NCI-H2107 treated with DMSO at 0.1 percent for 48 hours (cell line): ENCODE data around the gene CD27.
A peak's percentile ranks its signal among the peaks of the same experiment; 100 is the strongest.
"Not testable (repeated sequence)": the region's sequence is repeated elsewhere in the genome, so short reads cannot be mapped to it uniquely, and the experiment has no call there.

Source experiments
- DNase-seq: peaks from one replicate; lab custom pipeline; 2025; ENCODE audit not compliant: unreplicated experiment; lab: John Stamatoyannopoulos, UW

CD27 gene

GRCh38 chr12:6461401-6462233 is 16.9 kb downstream of the CD27 start:
- DNase-seq = no peak

GRCh38 chr12:6462234-6462995 is 17.7 kb downstream of the CD27 start:
- no peak for DNase-seq

- no peak for DNase-seq
These were observed 18.5 kb downstream of the CD27 start for GRCh38 chr12:6463216-6463615.

- DNase-seq = no peak
These were observed 19.1 kb downstream of the CD27 start for GRCh38 chr12:6463858-6464257.

- DNase-seq = no peak
These were observed 19.8 kb downstream of the CD27 start for GRCh38 chr12:6464531-6464930.

GRCh38 chr12:6465467-6466183 is 20.9 kb downstream of the CD27 start:
- DNase-seq = peak; percentile 77

- no peak for DNase-seq
These were observed 21.4 kb downstream of the CD27 start for GRCh38 chr12:6466184-6466573.

- DNase-seq = not testable (repeated sequence)
These were observed 22.0 kb downstream of the CD27 start for GRCh38 chr12:6466751-6467150.

- DNase-seq = not testable (repeated sequence)
These were observed 23.0 kb downstream of the CD27 start for GRCh38 chr12:6467571-6468282.

- DNase-seq = no peak
These were observed 23.5 kb downstream of the CD27 start for GRCh38 chr12:6468283-6468575.

GRCh38 chr12:6469092-6469491 is 24.3 kb downstream of the CD27 start:
- no peak for DNase-seq

GRCh38 chr12:6469609-6470374 is 25.0 kb downstream of the CD27 start:
- no peak for DNase-seq

GRCh38 chr12:6470375-6471163 is 25.8 kb downstream of the CD27 start, which contains the start of gene VAMP1:
TSS of gene VAMP1 (minus strand) at chr12:6470677. CDS start at chr12:6470531, 146 bp downstream.
- DNase-seq = peak; percentile 99

GRCh38 chr12:6471989-6472360 is 27.2 kb downstream of the CD27 start:
- DNase-seq = no peak

GRCh38 chr12:6472491-6472890 is 27.7 kb downstream of the CD27 start:
- no peak for DNase-seq

- DNase-seq = not testable (repeated sequence)
These were observed 30.6 kb downstream of the CD27 start for GRCh38 chr12:6475233-6475975.

- no peak for DNase-seq
These were observed 31.7 kb downstream of the CD27 start for GRCh38 chr12:6476489-6476888.

GRCh38 chr12:6477601-6478377 is 33.0 kb downstream of the CD27 start:
- not testable (repeated sequence) for DNase-seq
